NT2/D1 (cell line): ENCODE measurements around the gene LINGO1.

Experiments used
- SUZ12 ChIP-seq: IDR thresholded peaks from 2 replicates; pipeline ENCODE4 v1.6.1; 2011; ENCODE audit not compliant: insufficient read length, insufficient read depth; ENCODE audit errors: extremely low read depth
- YY1 ChIP-seq: IDR thresholded peaks from 2 replicates; pipeline ENCODE4 v1.6.1; 2011; ENCODE audit not compliant: insufficient read length, insufficient read depth
- ZNF274 ChIP-seq: IDR thresholded peaks from 2 replicates; pipeline ENCODE4 v1.6.1; 2011; ENCODE audit warnings: mild to moderate bottlenecking, low read depth, low read length

GRCh38 chr15:77605547-77605946 is 27.2 kb downstream of the LINGO1 start:
- TF ChIP-seq SUZ12, result no peak
- TF ChIP-seq YY1, result no peak
- TF ChIP-seq ZNF274, result no peak
